ENCODE measurements around the gene ACOXL. TPM values are rescaled to one million over a fixed set of nuclear protein-coding genes. Genes with fewer than 3 reads are reported as not detected.
"Not testable (repeated sequence)": the region's sequence is repeated elsewhere in the genome, so short reads cannot be mapped to it uniquely, and the experiment has no call there.

The ACOXL gene
- total RNA-seq, 1 donor: not detected

GRCh38 chr2:110690083-110690965 lies 42.0 kb upstream of the ACOXL start:
- no peaks in the 10 kb centered on the region for H3K4me1 ChIP-seq (ENCODE audit: insufficient read depth, low read length)
- H3K36me3 ChIP-seq (ENCODE audit: insufficient read depth, low read length): no peaks in the 10 kb centered on the region
- H3K4me2 ChIP-seq (ENCODE audit: insufficient read depth, low read length): no peak overlapping the region
- no peak overlapping the region for H2AFZ ChIP-seq (ENCODE audit: low read length)
- no peaks in the 10 kb centered on the region for H3K79me2 ChIP-seq (ENCODE audit: insufficient read depth, low read length)
- H3K9me3 ChIP-seq (ENCODE audit: low read depth, low read length): no peaks in the 10 kb centered on the region
- no peaks in the 10 kb centered on the region for H4K20me1 ChIP-seq (ENCODE audit: insufficient read depth, low read length)
- H3K27ac ChIP-seq (ENCODE audit: low read depth, low read length): no peak overlapping the region
- no peak overlapping the region for H3K4me3 ChIP-seq (ENCODE audit: insufficient read depth, low read length)
- peaks cover 60% of the 10 kb centered on the region for H3K27me3 ChIP-seq (ENCODE audit: insufficient read depth, low read length)
- no peak for DNase-seq (ENCODE audit: insufficient read length, low spot score, missing footprints)
- no peak for TF ChIP-seq CTCF (IDR thresholded peaks at IDR 0.05; ENCODE audit: extremely low read depth, low read depth, low read length)

- H3K4me3 ChIP-seq (ENCODE audit: insufficient read depth, low read length): no peak overlapping the region
- H4K20me1 ChIP-seq (ENCODE audit: insufficient read depth, low read length): no peaks in the 10 kb centered on the region
- TF ChIP-seq CTCF (IDR thresholded peaks at IDR 0.05; ENCODE audit: extremely low read depth, low read depth, low read length): no peak
- H3K9me3 ChIP-seq (ENCODE audit: low read depth, low read length): no peaks in the 10 kb centered on the region
- no peak for DNase-seq (ENCODE audit: insufficient read length, low spot score, missing footprints)
- no peaks in the 10 kb centered on the region for H3K79me2 ChIP-seq (ENCODE audit: insufficient read depth, low read length)
- no peak overlapping the region for H3K4me2 ChIP-seq (ENCODE audit: insufficient read depth, low read length)
- H3K4me1 ChIP-seq (ENCODE audit: insufficient read depth, low read length): no peaks in the 10 kb centered on the region
- peaks cover 52% of the 10 kb centered on the region for H3K27me3 ChIP-seq (ENCODE audit: insufficient read depth, low read length)
- H3K27ac ChIP-seq (ENCODE audit: low read depth, low read length): no peak overlapping the region
- no peaks in the 10 kb centered on the region for H3K36me3 ChIP-seq (ENCODE audit: insufficient read depth, low read length)
- no peak overlapping the region for H2AFZ ChIP-seq (ENCODE audit: low read length)
These were observed 40.6 kb upstream of the ACOXL start for GRCh38 chr2:110691612-110692258.

GRCh38 chr2:110695146-110695898 lies 37.1 kb upstream of the ACOXL start:
- not testable (repeated sequence) for H3K36me3 ChIP-seq (ENCODE audit: insufficient read depth, low read length); H3K79me2 ChIP-seq (ENCODE audit: insufficient read depth, low read length); H3K4me2 ChIP-seq (ENCODE audit: insufficient read depth, low read length); H3K4me3 ChIP-seq (ENCODE audit: insufficient read depth, low read length); H4K20me1 ChIP-seq (ENCODE audit: insufficient read depth, low read length); H3K9me3 ChIP-seq (ENCODE audit: low read depth, low read length); DNase-seq (ENCODE audit: insufficient read length, low spot score, missing footprints); H2AFZ ChIP-seq (ENCODE audit: low read length); H3K27ac ChIP-seq (ENCODE audit: low read depth, low read length); H3K4me1 ChIP-seq (ENCODE audit: insufficient read depth, low read length)
- H3K27me3 ChIP-seq (ENCODE audit: insufficient read depth, low read length): peaks cover 24% of the 10 kb centered on the region

- not testable (repeated sequence) for H4K20me1 ChIP-seq (ENCODE audit: insufficient read depth, low read length); H3K4me2 ChIP-seq (ENCODE audit: insufficient read depth, low read length); H2AFZ ChIP-seq (ENCODE audit: low read length); H3K4me3 ChIP-seq (ENCODE audit: insufficient read depth, low read length); DNase-seq (ENCODE audit: insufficient read length, low spot score, missing footprints); H3K4me1 ChIP-seq (ENCODE audit: insufficient read depth, low read length); H3K36me3 ChIP-seq (ENCODE audit: insufficient read depth, low read length); H3K27ac ChIP-seq (ENCODE audit: low read depth, low read length); H3K9me3 ChIP-seq (ENCODE audit: low read depth, low read length); H3K79me2 ChIP-seq (ENCODE audit: insufficient read depth, low read length)
- H3K27me3 ChIP-seq (ENCODE audit: insufficient read depth, low read length): peaks cover 26% of the 10 kb centered on the region
These were observed 34.1 kb upstream of the ACOXL start for GRCh38 chr2:110698253-110698652.
